Neural cell (in vitro differentiated cells): Measurements from ENCODE around the gene GNB1. TPM values are rescaled to one million over a fixed set of nuclear protein-coding genes. Genes with fewer than 3 reads are reported as not detected.

Experiments
- H2AFZ ChIP-seq: fragments of 200-600, 300-800 bp; sonication (generic), shearing (Covaris generic); 2 replicates; pipeline ENCODE4 v1.6.0; 2014; ENCODE audit warnings: low read depth, mild to moderate bottlenecking, antibody characterized with exemption, low read length, moderate library complexity
- H3F3A ChIP-seq: fragments of 200-600 bp; shearing (Covaris generic); 2 replicates; pipeline ENCODE4 v1.6.1; 2016; ENCODE audit warnings: mild to moderate bottlenecking, moderate library complexity, mixed read lengths, antibody characterized with exemption, low read length; ENCODE audit not compliant: insufficient read depth, poor library complexity, severe bottlenecking
- H3K27ac ChIP-seq: fragments of 200-600, 300-800 bp; sonication (generic), shearing (Covaris generic); 2 replicates; pipeline ENCODE4 v1.5.1; 2014; ENCODE audit warnings: mild to moderate bottlenecking, low read length, moderate library complexity
- H3K27me3 ChIP-seq: fragments of 300-800, 200-600 bp; sonication (generic), shearing (Covaris generic); 2 replicates; pipeline ENCODE4 v1.6.0; 2014; ENCODE audit warnings: mild to moderate bottlenecking, low read depth, low read length, moderate library complexity; ENCODE audit not compliant: insufficient read depth
- H3K36me3 ChIP-seq: fragments of 300-800, 200-600 bp; sonication (generic), shearing (Covaris generic); 2 replicates; pipeline ENCODE4 v1.5.1; 2014; ENCODE audit warnings: mild to moderate bottlenecking, antibody characterized with exemption, low read length, moderate library complexity; ENCODE audit not compliant: insufficient read depth
- H3K4me2 ChIP-seq: fragments of 300-800, 200-600 bp; sonication (generic), shearing (Covaris generic); 2 replicates; pipeline ENCODE4 v1.6.0; 2014; ENCODE audit warnings: mild to moderate bottlenecking, low read length
- H3K4me3 ChIP-seq: fragments of 300-800, 200-600 bp; sonication (generic), shearing (Covaris generic); 2 replicates; pipeline ENCODE4 v1.5.1; 2014; ENCODE audit warnings: mild to moderate bottlenecking, low read length, moderate library complexity
- H3K79me2 ChIP-seq: fragments of 200-600 bp; shearing (Covaris generic); replicated peaks from 2 replicates; pipeline ENCODE4 v1.6.0; 2014; ENCODE audit warnings: mild to moderate bottlenecking, low read length, moderate library complexity; ENCODE audit not compliant: insufficient read depth
- H3K9ac ChIP-seq: fragments of 300-800, 200-600 bp; sonication (generic), shearing (Covaris generic); 2 replicates; pipeline ENCODE4 v1.6.1; 2016; ENCODE audit warnings: mild to moderate bottlenecking, low read length, mixed read lengths
- H3K9me2 ChIP-seq: fragments of 200-600 bp; shearing (Covaris generic); 2 replicates; pipeline ENCODE4 v1.6.1; 2016; ENCODE audit warnings: mild to moderate bottlenecking, low read length, mixed read lengths; ENCODE audit not compliant: insufficient read depth
- H3K9me3 ChIP-seq: fragments of 200-600, 300-800 bp; sonication (generic), shearing (Covaris generic); 2 replicates; pipeline ENCODE4 v1.6.1; 2016; ENCODE audit warnings: mild to moderate bottlenecking, mixed run types, low read length, moderate library complexity, mixed read lengths
- H4K20me1 ChIP-seq: fragments of 200-600 bp; shearing (Covaris generic); 2 replicates; pipeline ENCODE4 v1.6.1; 2016; ENCODE audit warnings: mild to moderate bottlenecking, mixed run types; ENCODE audit not compliant: insufficient read depth
- CTCF ChIP-seq: fragments of 450-650 bp; IDR thresholded peaks from 2 replicates; pipeline ENCODE4 v1.5.1; 2014; ENCODE audit warnings: antibody characterized with exemption, mild to moderate bottlenecking, moderate library complexity; ENCODE audit not compliant: poor library complexity, severe bottlenecking
- EP300 ChIP-seq: fragments of 450-650 bp; conservative IDR thresholded peaks from 2 replicates; pipeline ENCODE4 v1.6.1; 2014; ENCODE audit warnings: antibody characterized with exemption, mild to moderate bottlenecking, moderate library complexity; ENCODE audit not compliant: poor library complexity, severe bottlenecking
- EZH2 ChIP-seq: fragments of 200-600, 300-800 bp; shearing (Covaris generic), sonication (generic); IDR thresholded peaks from 2 replicates; pipeline ENCODE4 v1.6.1; 2014; ENCODE audit warnings: antibody characterized with exemption, low read length, borderline replicate concordance, mild to moderate bottlenecking; ENCODE audit not compliant: insufficient read depth, poor library complexity, severe bottlenecking
- MXI1 ChIP-seq: fragments of 450-650 bp; conservative IDR thresholded peaks from 2 replicates; pipeline ENCODE4 v1.6.1; 2014; ENCODE audit warnings: antibody characterized with exemption, mild to moderate bottlenecking; ENCODE audit not compliant: poor library complexity, severe bottlenecking
- POLR2AphosphoS5 ChIP-seq: IDR thresholded peaks from 2 replicates; pipeline ENCODE4 v1.6.1; 2012
- RAD21 ChIP-seq: fragments of 450-650 bp; conservative IDR thresholded peaks from 2 replicates; pipeline ENCODE4 v1.6.1; 2014; ENCODE audit warnings: antibody characterized with exemption, mild to moderate bottlenecking, moderate library complexity
- REST ChIP-seq: IDR thresholded peaks from 2 replicates; pipeline ENCODE4 v1.6.1; 2012; ENCODE audit warnings: borderline replicate concordance
- SMC3 ChIP-seq: fragments of 450-650 bp; conservative IDR thresholded peaks from 2 replicates; pipeline ENCODE4 v1.6.1; 2014; ENCODE audit warnings: antibody characterized with exemption, mild to moderate bottlenecking, moderate library complexity; ENCODE audit not compliant: poor library complexity
- TAF1 ChIP-seq: IDR thresholded peaks from 2 replicates; pipeline ENCODE4 v1.6.1; 2012; ENCODE audit warnings: low read depth
- polyA plus RNA-seq: library from polyadenylated mRNA; depleted of rRNA; stranded (reverse); fragments of >200 nt; gene quantifications from 2 replicates; pipeline ENCODE4 v1.2.3, GENCODE V29; 2014

The GNB1 gene
- polyA plus RNA-seq, 1 donor from 2014 or later = 325 TPM

GRCh38 chr1:1781526-1781903, 109.4 kb downstream of the GNB1 start:
- H3K27ac ChIP-seq = no peak overlapping the region
- TF ChIP-seq SMC3 (no peak), EZH2 (no peak), POLR2AphosphoS5 (no peak), EP300 (no peak), MXI1 (no peak), REST (no peak), RAD21 (no peak), TAF1 (no peak), CTCF (no peak)

GRCh38 chr1:1780598-1781525, 110.0 kb downstream of the GNB1 start:
- no peak overlapping the region for H3K27ac ChIP-seq
- peaks cover 15% of the 10 kb centered on the region for H3K79me2 ChIP-seq
- TF ChIP-seq REST (no peak), MXI1 (no peak), POLR2AphosphoS5 (no peak), EP300 (no peak), EZH2 (no peak)
- H3K9me3 ChIP-seq = no peaks in the 10 kb centered on the region
- no peak overlapping the region for H2AFZ ChIP-seq
- H4K20me1 ChIP-seq = no peaks in the 10 kb centered on the region
- no peaks in the 10 kb centered on the region for H3K9me2 ChIP-seq
- H3K9ac ChIP-seq = no peak overlapping the region
- no peaks in the 10 kb centered on the region for H3K36me3 ChIP-seq
- no peak overlapping the region for H3K4me3 ChIP-seq
- no peak overlapping the region for H3K4me2 ChIP-seq
- H3F3A ChIP-seq = no peaks in the 10 kb centered on the region
- peaks cover 2% of the 10 kb centered on the region for H3K27me3 ChIP-seq

More at GRCh38 chr1:1781526-1781903, 109.4 kb downstream of the GNB1 start:
- Histone ChIP-seq H3K9ac (no peak overlapping the region), H2AFZ (no peak overlapping the region), H3K9me3 (no peaks in the 10 kb centered on the region), H3K9me2 (no peaks in the 10 kb centered on the region), H3K79me2 (peaks cover 10% of the 10 kb centered on the region), H3F3A (no peaks in the 10 kb centered on the region), H3K36me3 (no peaks in the 10 kb centered on the region), H3K4me2 (no peak overlapping the region), H3K4me3 (no peak overlapping the region), H4K20me1 (no peaks in the 10 kb centered on the region), H3K27me3 (peaks cover 2% of the 10 kb centered on the region)
